ENCODE data around the gene SYT2.
A peak's percentile ranks its signal among the peaks of the same experiment; 100 is the strongest.

Gene SYT2

DNA sequence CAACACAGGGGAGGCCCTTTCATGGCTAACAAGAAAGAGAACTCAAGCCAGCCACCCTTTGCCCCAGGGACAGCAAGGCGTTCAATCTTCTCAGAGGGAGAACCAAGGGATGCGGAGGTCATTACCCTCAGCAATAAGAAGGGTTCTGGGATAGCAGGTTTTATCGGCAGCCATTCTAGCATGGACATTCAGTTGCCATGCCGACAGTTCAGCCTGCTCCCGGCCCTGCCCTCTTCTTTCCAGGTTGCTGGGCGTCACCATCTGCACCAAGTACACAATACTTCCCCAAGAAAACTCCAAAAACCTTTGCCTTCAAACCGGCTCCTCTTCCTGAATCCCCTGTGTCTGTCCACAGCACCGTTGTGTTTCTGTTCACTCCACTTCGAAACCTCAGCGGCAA lies 47.1 kb downstream of the SYT2 start:
- TF ChIP-seq MAX (IDR thresholded peaks at IDR 0.05) (no peak), ZBTB7A (IDR thresholded peaks at IDR 0.05; ENCODE audit: low read depth) (no peak), TCF12 (IDR thresholded peaks at IDR 0.05; ENCODE audit: low read depth) (no peak), CREB1 (IDR thresholded peaks at IDR 0.05; ENCODE audit: low read depth) (no peak), TEAD4 (IDR thresholded peaks at IDR 0.05) (no peak), FOXM1 (IDR thresholded peaks at IDR 0.05; ENCODE audit: borderline replicate concordance, low read depth) (no peak), CEBPB (IDR thresholded peaks at IDR 0.05) (no peak), TAF1 (IDR thresholded peaks at IDR 0.05; ENCODE audit: low read depth) (no peak), EGR1 (IDR thresholded peaks at IDR 0.05) (no peak), YY1 (IDR thresholded peaks at IDR 0.05; ENCODE audit: low read depth) (no peak), EP300 (IDR thresholded peaks at IDR 0.05; ENCODE audit: borderline replicate concordance) (no peak), RAD21 (IDR thresholded peaks at IDR 0.05; ENCODE audit: low read depth) (no peak), NFIC (IDR thresholded peaks at IDR 0.05) (no peak)
- TF ChIP-seq, protein P1, sequence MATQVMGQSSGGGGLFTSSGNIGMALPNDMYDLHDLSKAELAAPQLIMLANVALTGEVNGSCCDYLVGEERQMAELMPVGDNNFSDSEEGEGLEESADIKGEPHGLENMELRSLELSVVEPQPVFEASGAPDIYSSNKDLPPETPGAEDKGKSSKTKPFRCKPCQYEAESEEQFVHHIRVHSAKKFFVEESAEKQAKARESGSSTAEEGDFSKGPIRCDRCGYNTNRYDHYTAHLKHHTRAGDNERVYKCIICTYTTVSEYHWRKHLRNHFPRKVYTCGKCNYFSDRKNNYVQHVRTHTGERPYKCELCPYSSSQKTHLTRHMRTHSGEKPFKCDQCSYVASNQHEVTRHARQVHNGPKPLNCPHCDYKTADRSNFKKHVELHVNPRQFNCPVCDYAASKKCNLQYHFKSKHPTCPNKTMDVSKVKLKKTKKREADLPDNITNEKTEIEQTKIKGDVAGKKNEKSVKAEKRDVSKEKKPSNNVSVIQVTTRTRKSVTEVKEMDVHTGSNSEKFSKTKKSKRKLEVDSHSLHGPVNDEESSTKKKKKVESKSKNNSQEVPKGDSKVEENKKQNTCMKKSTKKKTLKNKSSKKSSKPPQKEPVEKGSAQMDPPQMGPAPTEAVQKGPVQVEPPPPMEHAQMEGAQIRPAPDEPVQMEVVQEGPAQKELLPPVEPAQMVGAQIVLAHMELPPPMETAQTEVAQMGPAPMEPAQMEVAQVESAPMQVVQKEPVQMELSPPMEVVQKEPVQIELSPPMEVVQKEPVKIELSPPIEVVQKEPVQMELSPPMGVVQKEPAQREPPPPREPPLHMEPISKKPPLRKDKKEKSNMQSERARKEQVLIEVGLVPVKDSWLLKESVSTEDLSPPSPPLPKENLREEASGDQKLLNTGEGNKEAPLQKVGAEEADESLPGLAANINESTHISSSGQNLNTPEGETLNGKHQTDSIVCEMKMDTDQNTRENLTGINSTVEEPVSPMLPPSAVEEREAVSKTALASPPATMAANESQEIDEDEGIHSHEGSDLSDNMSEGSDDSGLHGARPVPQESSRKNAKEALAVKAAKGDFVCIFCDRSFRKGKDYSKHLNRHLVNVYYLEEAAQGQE (IDR thresholded peaks at IDR 0.05; ENCODE audit: low read depth), result no peak

GRCh38 chr1:202662081-202662480 lies 48.2 kb downstream of the SYT2 start:
- TF ChIP-seq TAF1 (IDR thresholded peaks at IDR 0.05; ENCODE audit: low read depth) (no peak), ZBTB7A (IDR thresholded peaks at IDR 0.05; ENCODE audit: low read depth) (no peak), TEAD4 (IDR thresholded peaks at IDR 0.05) (no peak), NFIC (IDR thresholded peaks at IDR 0.05) (no peak), EGR1 (IDR thresholded peaks at IDR 0.05) (no peak), EP300 (IDR thresholded peaks at IDR 0.05; ENCODE audit: borderline replicate concordance) (no peak), FOXM1 (IDR thresholded peaks at IDR 0.05; ENCODE audit: borderline replicate concordance, low read depth) (no peak), TCF12 (IDR thresholded peaks at IDR 0.05; ENCODE audit: low read depth) (no peak), CREB1 (IDR thresholded peaks at IDR 0.05; ENCODE audit: low read depth) (no peak), YY1 (IDR thresholded peaks at IDR 0.05; ENCODE audit: low read depth) (no peak), USF1 (IDR thresholded peaks at IDR 0.05) (no peak)
- TF ChIP-seq, protein P1 (IDR thresholded peaks at IDR 0.05; ENCODE audit: low read depth), result no peak

DNA sequence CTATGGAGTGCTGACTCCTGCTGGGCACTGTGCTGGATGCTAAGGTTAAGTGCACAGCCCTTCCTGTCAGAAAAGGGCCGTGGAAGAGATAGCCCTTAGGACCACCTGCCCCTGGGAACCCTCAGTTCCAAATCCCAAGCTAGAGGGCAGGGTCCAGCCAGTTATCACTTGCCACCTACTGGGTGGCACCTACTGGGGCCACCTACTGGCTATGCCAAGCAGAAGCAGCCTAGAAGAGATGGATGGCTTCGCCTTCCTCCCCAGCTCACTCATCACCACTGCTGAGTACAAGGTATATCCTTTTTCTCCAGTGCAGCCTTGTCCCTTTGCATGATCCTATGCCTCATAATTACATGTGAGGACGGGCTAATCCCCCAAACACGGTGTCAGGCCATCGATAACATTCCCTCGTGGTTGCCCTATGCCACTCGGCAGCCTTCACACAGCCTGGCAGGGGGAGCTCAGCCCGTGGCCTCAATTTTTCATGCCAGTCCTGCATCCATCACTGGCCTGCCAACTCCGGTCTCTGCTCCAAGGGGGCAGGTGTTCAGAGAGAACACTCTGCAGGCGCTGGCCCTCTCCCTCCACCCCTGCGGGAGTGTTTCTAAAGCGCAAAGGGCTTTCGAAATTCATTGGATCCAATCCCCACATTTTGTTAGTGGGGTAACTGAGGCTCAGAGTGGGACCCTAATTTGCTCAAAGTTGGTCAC lies 49.0 kb downstream of the SYT2 start:
- TF ChIP-seq RAD21 (IDR thresholded peaks at IDR 0.05; ENCODE audit: low read depth) (peak; percentile 26; the same call in 1 of the 2 replicates), TAF1 (IDR thresholded peaks at IDR 0.05; ENCODE audit: low read depth) (no peak)
- TF ChIP-seq, protein P1 (IDR thresholded peaks at IDR 0.05; ENCODE audit: low read depth), result no peak

- TF ChIP-seq EP300 (IDR thresholded peaks at IDR 0.05; ENCODE audit: borderline replicate concordance), result no peak
- TF ChIP-seq RAD21 (IDR thresholded peaks at IDR 0.05; ENCODE audit: low read depth), result peak; percentile 20; the same call in 1 of the 2 replicates
- TF ChIP-seq TAF1 (IDR thresholded peaks at IDR 0.05; ENCODE audit: low read depth), result no peak
- TF ChIP-seq TCF12 (IDR thresholded peaks at IDR 0.05; ENCODE audit: low read depth), result no peak
- TF ChIP-seq YY1 (IDR thresholded peaks at IDR 0.05; ENCODE audit: low read depth), result no peak
- TF ChIP-seq CREB1 (IDR thresholded peaks at IDR 0.05; ENCODE audit: low read depth), result no peak
- TF ChIP-seq ZBTB7A (IDR thresholded peaks at IDR 0.05; ENCODE audit: low read depth), result no peak
- TF ChIP-seq TEAD4 (IDR thresholded peaks at IDR 0.05), result no peak
Observed at GRCh38 chr1:202659974-202660373, 50.3 kb downstream of the SYT2 start.

GRCh38 chr1:202659541-202659940 lies 50.7 kb downstream of the SYT2 start:
- TF ChIP-seq TEAD4 (IDR thresholded peaks at IDR 0.05) (no peak), TCF12 (IDR thresholded peaks at IDR 0.05; ENCODE audit: low read depth) (no peak), USF1 (IDR thresholded peaks at IDR 0.05) (no peak), YY1 (IDR thresholded peaks at IDR 0.05; ENCODE audit: low read depth) (no peak), CREB1 (IDR thresholded peaks at IDR 0.05; ENCODE audit: low read depth) (no peak), ZBTB7A (IDR thresholded peaks at IDR 0.05; ENCODE audit: low read depth) (no peak), RAD21 (IDR thresholded peaks at IDR 0.05; ENCODE audit: low read depth) (no peak), EP300 (IDR thresholded peaks at IDR 0.05; ENCODE audit: borderline replicate concordance) (no peak), NFIC (IDR thresholded peaks at IDR 0.05) (no peak), MAX (IDR thresholded peaks at IDR 0.05) (no peak), TAF1 (IDR thresholded peaks at IDR 0.05; ENCODE audit: low read depth) (no peak), CEBPB (IDR thresholded peaks at IDR 0.05) (no peak)
